ENCODE results near the gene SLC5A5. TPM values are rescaled to one million over a fixed set of nuclear protein-coding genes. Genes with fewer than 3 reads are reported as not detected.

SLC5A5 gene
- total and polyA plus RNA-seq, 2 of the 8 experiments (the other 6 are each of a cell fraction or from before 2014, with no cell fraction given): 1.5 to 1.8 TPM

DNA sequence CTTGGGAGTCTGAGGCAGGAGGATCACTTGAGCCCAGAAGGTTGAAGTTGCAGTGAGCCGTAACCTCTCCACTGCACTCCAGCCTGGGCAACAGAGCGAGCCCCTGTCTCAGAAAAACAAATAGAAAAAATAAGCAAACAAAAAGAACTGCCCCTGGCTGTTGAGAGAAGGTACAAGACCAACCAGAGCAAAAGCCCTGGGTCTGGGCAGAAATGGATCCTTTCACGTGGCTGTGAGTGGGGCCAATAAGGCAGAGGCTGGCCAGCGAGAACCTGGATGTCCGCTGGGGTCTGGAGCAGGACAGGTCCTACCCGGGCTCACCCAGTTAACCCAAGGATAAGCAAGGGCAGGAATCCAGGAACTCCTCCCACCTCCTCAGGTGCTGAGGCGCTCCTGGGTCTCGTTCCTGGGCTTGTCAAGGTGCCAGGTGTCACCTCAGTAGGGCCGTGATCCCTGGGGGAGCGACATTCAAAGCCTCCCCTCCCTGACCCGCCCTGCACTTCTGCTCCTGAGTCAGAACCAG is 4.7 kb upstream of the SLC5A5 start (continued):
- TF ChIP-seq, protein P1, sequence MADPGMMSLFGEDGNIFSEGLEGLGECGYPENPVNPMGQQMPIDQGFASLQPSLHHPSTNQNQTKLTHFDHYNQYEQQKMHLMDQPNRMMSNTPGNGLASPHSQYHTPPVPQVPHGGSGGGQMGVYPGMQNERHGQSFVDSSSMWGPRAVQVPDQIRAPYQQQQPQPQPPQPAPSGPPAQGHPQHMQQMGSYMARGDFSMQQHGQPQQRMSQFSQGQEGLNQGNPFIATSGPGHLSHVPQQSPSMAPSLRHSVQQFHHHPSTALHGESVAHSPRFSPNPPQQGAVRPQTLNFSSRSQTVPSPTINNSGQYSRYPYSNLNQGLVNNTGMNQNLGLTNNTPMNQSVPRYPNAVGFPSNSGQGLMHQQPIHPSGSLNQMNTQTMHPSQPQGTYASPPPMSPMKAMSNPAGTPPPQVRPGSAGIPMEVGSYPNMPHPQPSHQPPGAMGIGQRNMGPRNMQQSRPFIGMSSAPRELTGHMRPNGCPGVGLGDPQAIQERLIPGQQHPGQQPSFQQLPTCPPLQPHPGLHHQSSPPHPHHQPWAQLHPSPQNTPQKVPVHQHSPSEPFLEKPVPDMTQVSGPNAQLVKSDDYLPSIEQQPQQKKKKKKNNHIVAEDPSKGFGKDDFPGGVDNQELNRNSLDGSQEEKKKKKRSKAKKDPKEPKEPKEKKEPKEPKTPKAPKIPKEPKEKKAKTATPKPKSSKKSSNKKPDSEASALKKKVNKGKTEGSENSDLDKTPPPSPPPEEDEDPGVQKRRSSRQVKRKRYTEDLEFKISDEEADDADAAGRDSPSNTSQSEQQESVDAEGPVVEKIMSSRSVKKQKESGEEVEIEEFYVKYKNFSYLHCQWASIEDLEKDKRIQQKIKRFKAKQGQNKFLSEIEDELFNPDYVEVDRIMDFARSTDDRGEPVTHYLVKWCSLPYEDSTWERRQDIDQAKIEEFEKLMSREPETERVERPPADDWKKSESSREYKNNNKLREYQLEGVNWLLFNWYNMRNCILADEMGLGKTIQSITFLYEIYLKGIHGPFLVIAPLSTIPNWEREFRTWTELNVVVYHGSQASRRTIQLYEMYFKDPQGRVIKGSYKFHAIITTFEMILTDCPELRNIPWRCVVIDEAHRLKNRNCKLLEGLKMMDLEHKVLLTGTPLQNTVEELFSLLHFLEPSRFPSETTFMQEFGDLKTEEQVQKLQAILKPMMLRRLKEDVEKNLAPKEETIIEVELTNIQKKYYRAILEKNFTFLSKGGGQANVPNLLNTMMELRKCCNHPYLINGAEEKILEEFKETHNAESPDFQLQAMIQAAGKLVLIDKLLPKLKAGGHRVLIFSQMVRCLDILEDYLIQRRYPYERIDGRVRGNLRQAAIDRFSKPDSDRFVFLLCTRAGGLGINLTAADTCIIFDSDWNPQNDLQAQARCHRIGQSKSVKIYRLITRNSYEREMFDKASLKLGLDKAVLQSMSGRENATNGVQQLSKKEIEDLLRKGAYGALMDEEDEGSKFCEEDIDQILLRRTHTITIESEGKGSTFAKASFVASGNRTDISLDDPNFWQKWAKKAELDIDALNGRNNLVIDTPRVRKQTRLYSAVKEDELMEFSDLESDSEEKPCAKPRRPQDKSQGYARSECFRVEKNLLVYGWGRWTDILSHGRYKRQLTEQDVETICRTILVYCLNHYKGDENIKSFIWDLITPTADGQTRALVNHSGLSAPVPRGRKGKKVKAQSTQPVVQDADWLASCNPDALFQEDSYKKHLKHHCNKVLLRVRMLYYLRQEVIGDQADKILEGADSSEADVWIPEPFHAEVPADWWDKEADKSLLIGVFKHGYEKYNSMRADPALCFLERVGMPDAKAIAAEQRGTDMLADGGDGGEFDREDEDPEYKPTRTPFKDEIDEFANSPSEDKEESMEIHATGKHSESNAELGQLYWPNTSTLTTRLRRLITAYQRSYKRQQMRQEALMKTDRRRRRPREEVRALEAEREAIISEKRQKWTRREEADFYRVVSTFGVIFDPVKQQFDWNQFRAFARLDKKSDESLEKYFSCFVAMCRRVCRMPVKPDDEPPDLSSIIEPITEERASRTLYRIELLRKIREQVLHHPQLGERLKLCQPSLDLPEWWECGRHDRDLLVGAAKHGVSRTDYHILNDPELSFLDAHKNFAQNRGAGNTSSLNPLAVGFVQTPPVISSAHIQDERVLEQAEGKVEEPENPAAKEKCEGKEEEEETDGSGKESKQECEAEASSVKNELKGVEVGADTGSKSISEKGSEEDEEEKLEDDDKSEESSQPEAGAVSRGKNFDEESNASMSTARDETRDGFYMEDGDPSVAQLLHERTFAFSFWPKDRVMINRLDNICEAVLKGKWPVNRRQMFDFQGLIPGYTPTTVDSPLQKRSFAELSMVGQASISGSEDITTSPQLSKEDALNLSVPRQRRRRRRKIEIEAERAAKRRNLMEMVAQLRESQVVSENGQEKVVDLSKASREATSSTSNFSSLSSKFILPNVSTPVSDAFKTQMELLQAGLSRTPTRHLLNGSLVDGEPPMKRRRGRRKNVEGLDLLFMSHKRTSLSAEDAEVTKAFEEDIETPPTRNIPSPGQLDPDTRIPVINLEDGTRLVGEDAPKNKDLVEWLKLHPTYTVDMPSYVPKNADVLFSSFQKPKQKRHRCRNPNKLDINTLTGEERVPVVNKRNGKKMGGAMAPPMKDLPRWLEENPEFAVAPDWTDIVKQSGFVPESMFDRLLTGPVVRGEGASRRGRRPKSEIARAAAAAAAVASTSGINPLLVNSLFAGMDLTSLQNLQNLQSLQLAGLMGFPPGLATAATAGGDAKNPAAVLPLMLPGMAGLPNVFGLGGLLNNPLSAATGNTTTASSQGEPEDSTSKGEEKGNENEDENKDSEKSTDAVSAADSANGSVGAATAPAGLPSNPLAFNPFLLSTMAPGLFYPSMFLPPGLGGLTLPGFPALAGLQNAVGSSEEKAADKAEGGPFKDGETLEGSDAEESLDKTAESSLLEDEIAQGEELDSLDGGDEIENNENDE (IDR thresholded peaks at IDR 0.05; ENCODE audit: insufficient replicate concordance, low read length): no peak
- TF ChIP-seq RAD21 (IDR thresholded peaks at IDR 0.05 in 1 of 2, conservative IDR thresholded peaks at IDR 0.05 in 1 of 2; ENCODE audit: low read depth in 2 of 2, low read length in 2 of 2): no peak
- TF ChIP-seq CHD1 (IDR thresholded peaks at IDR 0.05; ENCODE audit: low read depth, low read length): no peak
- TF ChIP-seq NRF1 (IDR thresholded peaks at IDR 0.05; ENCODE audit: low read depth, low read length): no peak
- no peak for TF ChIP-seq TCF12 (IDR thresholded peaks at IDR 0.05; ENCODE audit: low read depth, low read length)
- TF ChIP-seq, protein P2, sequence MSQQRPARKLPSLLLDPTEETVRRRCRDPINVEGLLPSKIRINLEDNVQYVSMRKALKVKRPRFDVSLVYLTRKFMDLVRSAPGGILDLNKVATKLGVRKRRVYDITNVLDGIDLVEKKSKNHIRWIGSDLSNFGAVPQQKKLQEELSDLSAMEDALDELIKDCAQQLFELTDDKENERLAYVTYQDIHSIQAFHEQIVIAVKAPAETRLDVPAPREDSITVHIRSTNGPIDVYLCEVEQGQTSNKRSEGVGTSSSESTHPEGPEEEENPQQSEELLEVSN (IDR thresholded peaks at IDR 0.05): no peak
